ENCODE results near the gene RB1. TPM values are rescaled to one million over a fixed set of nuclear protein-coding genes. Genes with fewer than 3 reads are reported as not detected.

RB1 gene
- total and polyA plus RNA-seq, 2 donors (not counting 1 experiment from before 2014, with no cell fraction given), result 24.0 to 70.4 TPM

DNA sequence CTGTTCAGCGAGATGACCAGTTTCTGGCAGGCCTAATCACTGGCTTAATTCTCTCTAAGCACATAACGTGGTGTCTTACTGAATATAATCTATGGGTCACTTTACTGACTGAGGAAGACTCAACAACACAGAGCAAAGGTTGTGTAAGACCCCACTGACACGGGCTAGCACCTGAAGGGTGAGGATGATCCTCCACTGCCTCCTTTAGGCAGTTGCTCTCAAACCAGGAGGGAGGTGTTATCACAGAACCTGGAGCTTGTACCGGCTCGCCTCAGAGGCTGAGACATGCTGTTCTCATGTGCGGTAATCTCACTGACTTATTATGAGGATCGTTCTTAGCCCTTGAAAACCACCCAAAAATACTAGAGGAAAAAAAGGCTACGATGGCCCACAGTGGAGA lies 201.1 kb downstream of the RB1 start:
- H3K9me3 Mint-ChIP-seq (ENCODE audit: insufficient read depth), result no peaks in the 10 kb centered on the region

DNA sequence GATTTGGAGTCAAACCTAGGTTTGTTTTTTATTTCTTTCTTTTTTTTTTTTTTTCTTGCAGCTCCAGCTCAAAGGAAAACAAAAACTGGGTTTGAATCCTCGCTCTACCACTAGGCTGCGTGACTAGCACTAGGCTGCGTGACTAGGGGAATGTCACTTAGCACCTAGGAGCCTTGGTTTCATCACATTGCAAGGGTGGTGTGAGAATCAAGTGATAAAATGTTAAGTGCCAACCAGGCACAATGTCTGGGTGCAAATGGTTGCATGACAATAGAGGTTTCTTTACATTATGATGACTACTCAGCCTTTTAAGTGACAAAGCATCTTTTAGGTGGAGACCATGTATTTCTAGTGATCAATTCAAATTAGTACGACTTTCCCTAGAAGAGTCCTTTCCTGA lies 201.5 kb downstream of the RB1 start:
- DNase-seq (no peak), ATAC-seq (ENCODE audit: low read depth) (no peak)
- TF ChIP-seq, protein P1, sequence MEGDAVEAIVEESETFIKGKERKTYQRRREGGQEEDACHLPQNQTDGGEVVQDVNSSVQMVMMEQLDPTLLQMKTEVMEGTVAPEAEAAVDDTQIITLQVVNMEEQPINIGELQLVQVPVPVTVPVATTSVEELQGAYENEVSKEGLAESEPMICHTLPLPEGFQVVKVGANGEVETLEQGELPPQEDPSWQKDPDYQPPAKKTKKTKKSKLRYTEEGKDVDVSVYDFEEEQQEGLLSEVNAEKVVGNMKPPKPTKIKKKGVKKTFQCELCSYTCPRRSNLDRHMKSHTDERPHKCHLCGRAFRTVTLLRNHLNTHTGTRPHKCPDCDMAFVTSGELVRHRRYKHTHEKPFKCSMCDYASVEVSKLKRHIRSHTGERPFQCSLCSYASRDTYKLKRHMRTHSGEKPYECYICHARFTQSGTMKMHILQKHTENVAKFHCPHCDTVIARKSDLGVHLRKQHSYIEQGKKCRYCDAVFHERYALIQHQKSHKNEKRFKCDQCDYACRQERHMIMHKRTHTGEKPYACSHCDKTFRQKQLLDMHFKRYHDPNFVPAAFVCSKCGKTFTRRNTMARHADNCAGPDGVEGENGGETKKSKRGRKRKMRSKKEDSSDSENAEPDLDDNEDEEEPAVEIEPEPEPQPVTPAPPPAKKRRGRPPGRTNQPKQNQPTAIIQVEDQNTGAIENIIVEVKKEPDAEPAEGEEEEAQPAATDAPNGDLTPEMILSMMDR (IDR thresholded peaks at IDR 0.05), result no peak
- TF ChIP-seq EZH2 (IDR thresholded peaks at IDR 0.05; ENCODE audit: borderline replicate concordance, insufficient read depth, low read depth, low read length, poor library complexity, severe bottlenecking), result no peak
- Histone ChIP-seq H3K27ac (ENCODE audit: low read length in 2 of 2) (no peak overlapping the region), H3K9ac (ENCODE audit: low read length) (peak overlapping the region; percentile 25), H2AFZ (ENCODE audit: insufficient read depth, low read depth, low read length, poor library complexity, severe bottlenecking) (no peak overlapping the region), H4K20me1 (ENCODE audit: control insufficient read depth, insufficient read depth, low read length, poor library complexity, severe bottlenecking) (peaks cover 13% of the 10 kb centered on the region), H3K4me1 (ENCODE audit: control insufficient read depth in 2 of 2, insufficient read depth in 2 of 2, low read length in 2 of 2) (peaks cover 40% of the 10 kb centered on the region in 2 donors), H3K4me3 (ENCODE audit: control extremely low read depth in 1 of 5, extremely low read depth in 1 of 5, insufficient read depth in 1 of 5, low read depth in 2 of 5, low read length in 4 of 5) (peak overlapping the region in 2 of 5 experiments; percentile 8 to 32), H3K36me3 (replicated peaks in 1 of 2; ENCODE audit: control extremely low read depth in 1 of 2, control insufficient read depth in 1 of 2, extremely low read depth in 1 of 2, insufficient read depth in 2 of 2, low read length in 1 of 2) (no peaks in the 10 kb centered on the region), H3K79me2 (ENCODE audit: control insufficient read depth, insufficient read depth, low read length) (no peaks in the 10 kb centered on the region), H3K4me2 (replicated peaks; ENCODE audit: low read depth, low read length, poor library complexity, severe bottlenecking) (peak overlapping the region; percentile 65), H3K27me3 (replicated peaks in 1 of 4; ENCODE audit: control extremely low read depth in 1 of 4, control insufficient read depth in 3 of 4, insufficient read depth in 4 of 4, low read length in 3 of 4) (peaks cover 0 to 45% (median 7%) of the 10 kb centered on the region in 4 experiments), H3K9me3 (ENCODE audit: control extremely low read depth in 1 of 3, control insufficient read depth in 2 of 3, insufficient read depth in 1 of 3, low read length in 2 of 3) (peaks cover 0 to 10% (median 0%) of the 10 kb centered on the region in 3 donors)
- ChIA-PET CTCF (interaction anchor here (0.7 to 2.5 kb wide), 3 partner anchors 14 to 76 kb away, joined by 3 to 14 read pairs (median 3); no protein-coding TSS in a partner anchor), POLR2A (no interaction called here)
- Mint-ChIP-seq H3K9me3 (ENCODE audit: insufficient read depth) (no peaks in the 10 kb centered on the region), H3K27me3 (peaks cover 33% of the 10 kb centered on the region), H3K4me1 (peaks cover 53% of the 10 kb centered on the region), H3K4me3 (peak overlapping the region; percentile 82), H3K27ac (peak overlapping the region; percentile 84)
- 95% methylated on average over 3 of the region's 4 CpGs for WGBS (ENCODE audit: insufficient coverage)
- intact Hi-C loops (cut with micrococcal nuclease), result loop anchor here (1.0 kb wide), 2 partner anchors 13 to 27 kb away; no protein-coding TSS in a partner anchor

More for the DNA sequence above, 201.1 kb downstream of the RB1 start:
- peaks cover 13% of the 10 kb centered on the region for H4K20me1 ChIP-seq (ENCODE audit: control insufficient read depth, insufficient read depth, low read length, poor library complexity, severe bottlenecking)
- intact Hi-C loops (cut with micrococcal nuclease), result loop anchor here (1.0 kb wide), 2 partner anchors 12 to 28 kb away; no protein-coding TSS in a partner anchor
- Mint-ChIP-seq H3K4me1 (peaks cover 53% of the 10 kb centered on the region), H3K27me3 (peaks cover 33% of the 10 kb centered on the region), H3K27ac (no peak overlapping the region), H3K4me3 (no peak overlapping the region)
- no peak overlapping the region for H3K4me3 ChIP-seq (ENCODE audit: control extremely low read depth in 1 of 5, extremely low read depth in 1 of 5, insufficient read depth in 1 of 5, low read depth in 2 of 5, low read length in 4 of 5)
- POLR2A ChIA-PET, result no interaction called here
- no peak for DNase-seq
- no peaks in the 10 kb centered on the region for H3K36me3 ChIP-seq (replicated peaks in 1 of 2; ENCODE audit: control extremely low read depth in 1 of 2, control insufficient read depth in 1 of 2, extremely low read depth in 1 of 2, insufficient read depth in 2 of 2, low read length in 1 of 2)
- CTCF ChIA-PET, result interaction anchor here (1.1 to 2.5 kb wide), 2 partner anchors 14 to 76 kb away, joined by 3 to 14 read pairs; no protein-coding TSS in a partner anchor
- peaks cover 0 to 13% (median 0%) of the 10 kb centered on the region in 3 donors for H3K9me3 ChIP-seq (ENCODE audit: control extremely low read depth in 1 of 3, control insufficient read depth in 2 of 3, insufficient read depth in 1 of 3, low read length in 2 of 3)
- no peaks in the 10 kb centered on the region for H3K79me2 ChIP-seq (ENCODE audit: control insufficient read depth, insufficient read depth, low read length)
- H3K27me3 ChIP-seq (replicated peaks in 1 of 4; ENCODE audit: control extremely low read depth in 1 of 4, control insufficient read depth in 3 of 4, insufficient read depth in 4 of 4, low read length in 3 of 4), result peaks cover 0 to 47% (median 7%) of the 10 kb centered on the region in 4 experiments
- peak overlapping the region; percentile 65 for H3K4me2 ChIP-seq (replicated peaks; ENCODE audit: low read depth, low read length, poor library complexity, severe bottlenecking)
- H3K27ac ChIP-seq (ENCODE audit: low read length in 2 of 2), result no peak overlapping the region
- H3K9ac ChIP-seq (ENCODE audit: low read length), result no peak overlapping the region
- H2AFZ ChIP-seq (ENCODE audit: insufficient read depth, low read depth, low read length, poor library complexity, severe bottlenecking), result no peak overlapping the region
- no peak for TF ChIP-seq EZH2 (IDR thresholded peaks at IDR 0.05; ENCODE audit: borderline replicate concordance, insufficient read depth, low read depth, low read length, poor library complexity, severe bottlenecking)
- TF ChIP-seq, protein P1 (IDR thresholded peaks at IDR 0.05), result no peak
- 100% methylated on average over 3 of the region's 8 CpGs for whole genome bisulfite sequencing (ENCODE audit: insufficient coverage)
- no peak for ATAC-seq (ENCODE audit: low read depth)
- H3K4me1 ChIP-seq (ENCODE audit: control insufficient read depth in 2 of 2, insufficient read depth in 2 of 2, low read length in 2 of 2), result peaks cover 40% of the 10 kb centered on the region in 2 donors

Data from B cell (primary cell).